Measurements from ENCODE around the gene PCDH9.

DNA sequence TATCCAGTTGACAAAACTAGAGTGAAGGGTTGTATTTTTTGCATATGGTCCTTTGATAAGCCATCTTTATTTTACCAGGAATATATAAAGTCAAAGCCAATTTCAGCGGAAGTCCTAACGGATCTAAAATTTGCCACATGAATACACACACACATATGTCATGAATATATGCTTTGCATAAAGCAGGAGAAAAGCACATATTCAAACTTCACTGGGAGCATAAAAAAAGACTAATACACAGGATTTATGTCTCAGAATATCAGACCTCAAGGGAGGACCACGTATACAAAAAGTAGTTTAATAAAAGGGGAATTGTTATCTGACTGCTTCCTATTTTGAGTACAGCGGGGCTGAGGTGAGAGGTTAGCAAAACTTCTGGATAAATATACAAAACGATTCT, 308.7 kb downstream of the PCDH9 start:
- TF ChIP-seq, protein P1, sequence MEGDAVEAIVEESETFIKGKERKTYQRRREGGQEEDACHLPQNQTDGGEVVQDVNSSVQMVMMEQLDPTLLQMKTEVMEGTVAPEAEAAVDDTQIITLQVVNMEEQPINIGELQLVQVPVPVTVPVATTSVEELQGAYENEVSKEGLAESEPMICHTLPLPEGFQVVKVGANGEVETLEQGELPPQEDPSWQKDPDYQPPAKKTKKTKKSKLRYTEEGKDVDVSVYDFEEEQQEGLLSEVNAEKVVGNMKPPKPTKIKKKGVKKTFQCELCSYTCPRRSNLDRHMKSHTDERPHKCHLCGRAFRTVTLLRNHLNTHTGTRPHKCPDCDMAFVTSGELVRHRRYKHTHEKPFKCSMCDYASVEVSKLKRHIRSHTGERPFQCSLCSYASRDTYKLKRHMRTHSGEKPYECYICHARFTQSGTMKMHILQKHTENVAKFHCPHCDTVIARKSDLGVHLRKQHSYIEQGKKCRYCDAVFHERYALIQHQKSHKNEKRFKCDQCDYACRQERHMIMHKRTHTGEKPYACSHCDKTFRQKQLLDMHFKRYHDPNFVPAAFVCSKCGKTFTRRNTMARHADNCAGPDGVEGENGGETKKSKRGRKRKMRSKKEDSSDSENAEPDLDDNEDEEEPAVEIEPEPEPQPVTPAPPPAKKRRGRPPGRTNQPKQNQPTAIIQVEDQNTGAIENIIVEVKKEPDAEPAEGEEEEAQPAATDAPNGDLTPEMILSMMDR (IDR thresholded peaks at IDR 0.05): no peak
- TF ChIP-seq POLR2A (IDR thresholded peaks at IDR 0.05): no peak
- no peak for TF ChIP-seq POLR2AphosphoS5 (IDR thresholded peaks at IDR 0.05)
